Neural progenitor cell (in vitro differentiated cells): ENCODE measurements around the gene CLDN17. TPM values are rescaled to one million over a fixed set of nuclear protein-coding genes. Genes with fewer than 3 reads are reported as not detected.

ENCODE experiments used
- DNase-seq: peaks from one replicate; pipeline ENCODE4 v3.0.0-alpha.2; 2016; ENCODE audit warnings: low spot score
- H2AFZ ChIP-seq: fragments of 200-600 bp; sonication (generic); replicated peaks from 2 replicates; pipeline ENCODE4 v1.6.1; 2016; ENCODE audit warnings: antibody characterized with exemption
- H3F3A ChIP-seq: fragments of 200-600 bp; sonication (generic); 2 replicates; pipeline ENCODE4 v1.6.1; 2016; ENCODE audit warnings: antibody characterized with exemption, low read depth
- H3K27ac ChIP-seq: fragments of 200-600 bp; sonication (generic); 2 replicates; pipeline ENCODE4 v1.5.1; 2016; ENCODE audit warnings: mild to moderate bottlenecking
- H3K27me3 ChIP-seq: fragments of 200-600 bp; sonication (generic); 2 replicates; pipeline ENCODE4 v1.6.1; 2016; ENCODE audit warnings: mild to moderate bottlenecking, moderate library complexity
- H3K36me3 ChIP-seq: fragments of 200-600 bp; sonication (generic); 2 replicates; pipeline ENCODE4 v1.5.1; 2016
- H3K4me1 ChIP-seq: fragments of 200-600 bp; sonication (generic); 2 replicates; pipeline ENCODE4 v1.6.1; 2016; ENCODE audit warnings: mixed run types
- H3K4me2 ChIP-seq: fragments of 200-600 bp; sonication (generic); 2 replicates; pipeline ENCODE4 v1.6.1; 2016
- H3K4me3 ChIP-seq: fragments of 200-600 bp; sonication (generic); 2 replicates; pipeline ENCODE4 v1.5.1; 2016
- H3K79me2 ChIP-seq: fragments of 200-600 bp; sonication (generic); 2 replicates; pipeline ENCODE4 v1.6.1; 2016; ENCODE audit warnings: low read depth
- H3K9ac ChIP-seq: fragments of 200-600 bp; sonication (generic); 2 replicates; pipeline ENCODE4 v1.6.1; 2016
- H3K9me3 ChIP-seq: fragments of 200-600 bp; sonication (generic); 2 replicates; pipeline ENCODE4 v1.5.1; 2016; ENCODE audit warnings: low read depth
- H4K20me1 ChIP-seq: fragments of 200-600 bp; sonication (generic); 2 replicates; pipeline ENCODE4 v1.6.1; 2016; ENCODE audit warnings: low read depth
- H3K27ac Mint-ChIP-seq: 3 replicates; pipeline ENCODE4 v1.8.0; 2021; ENCODE audit warnings: mixed read lengths
- H3K27me3 Mint-ChIP-seq: 2 replicates; pipeline ENCODE4 v1.8.0; 2022; ENCODE audit warnings: low read depth, mild to moderate bottlenecking, inconsistent platforms, moderate library complexity, mixed read lengths; ENCODE audit not compliant: insufficient read depth
- H3K36me3 Mint-ChIP-seq: 3 replicates; pipeline ENCODE4 v1.8.0; 2021; ENCODE audit warnings: mixed read lengths
- H3K4me1 Mint-ChIP-seq: 3 replicates; pipeline ENCODE4 v1.8.0; 2021; ENCODE audit warnings: mixed read lengths
- H3K4me3 Mint-ChIP-seq: 3 replicates; pipeline ENCODE4 v1.8.0; 2021; ENCODE audit warnings: mild to moderate bottlenecking, moderate library complexity, mixed read lengths
- H3K9me3 Mint-ChIP-seq: 3 replicates; pipeline ENCODE4 v1.8.0; 2020; ENCODE audit warnings: mixed read lengths
- EZH2 ChIP-seq: fragments of 200-600 bp; sonication (generic); IDR thresholded peaks from 2 replicates; pipeline ENCODE4 v1.6.1; 2017; ENCODE audit warnings: antibody characterized with exemption, mild to moderate bottlenecking, moderate library complexity
- EZH2phosphoT487 ChIP-seq: fragments of 200-600 bp; sonication (generic); IDR thresholded peaks from 2 replicates; pipeline ENCODE4 v1.6.1; 2017; ENCODE audit warnings: antibody characterized with exemption
- total RNA-seq: library from RNA; depleted of rRNA; stranded (reverse); fragments of >200 nt; gene quantifications from 2 replicates; pipeline ENCODE4 v1.2.3, GENCODE V29; 2015; ENCODE audit warnings: low replicate concordance
- TF ChIP-seq, protein P1 (sequence below): fragments of 200-600 bp; sonication (generic); IDR thresholded peaks from 2 replicates; pipeline ENCODE4 v1.5.1; 2017; ENCODE audit warnings: antibody characterized with exemption, mild to moderate bottlenecking

CLDN17 gene
- total RNA-seq, 1 donor from 2014 or later, result not detected

DNA sequence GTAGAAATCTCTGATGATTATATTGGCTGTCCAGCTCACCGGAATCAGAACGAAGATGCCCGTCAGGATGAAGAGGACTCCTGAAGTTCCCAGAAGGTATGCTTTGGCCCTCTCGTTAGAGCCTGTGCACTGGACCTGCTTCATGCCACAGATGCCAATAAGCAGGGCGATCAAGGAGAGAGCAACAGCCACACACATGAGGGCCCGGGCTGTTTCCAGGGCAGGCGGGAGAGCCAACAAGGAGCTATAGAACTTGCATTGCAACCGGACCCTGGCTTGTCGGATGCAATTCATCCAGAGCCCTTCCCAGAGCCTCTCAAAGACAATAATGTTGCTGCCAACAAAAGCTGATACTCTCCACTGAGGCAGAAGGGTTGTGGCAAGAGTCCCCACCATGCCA is 434 bp downstream of the CLDN17 start:
- Histone ChIP-seq H3K36me3 (no peaks in the 10 kb centered on the region), H3K27me3 (no peaks in the 10 kb centered on the region), H3F3A (no peaks in the 10 kb centered on the region), H3K79me2 (no peaks in the 10 kb centered on the region), H3K4me2 (no peak overlapping the region), H3K4me1 (no peaks in the 10 kb centered on the region), H2AFZ (no peak overlapping the region), H3K9me3 (no peaks in the 10 kb centered on the region), H3K4me3 (no peak overlapping the region), H4K20me1 (no peaks in the 10 kb centered on the region), H3K27ac (no peak overlapping the region), H3K9ac (no peak overlapping the region)
- Mint-ChIP-seq H3K27ac (no peak overlapping the region), H3K4me3 (no peak overlapping the region), H3K36me3 (no peaks in the 10 kb centered on the region), H3K4me1 (no peaks in the 10 kb centered on the region), H3K27me3 (no peaks in the 10 kb centered on the region), H3K9me3 (no peaks in the 10 kb centered on the region)
- TF ChIP-seq EZH2phosphoT487, result no peak
- TF ChIP-seq EZH2, result no peak
- TF ChIP-seq, protein P1, sequence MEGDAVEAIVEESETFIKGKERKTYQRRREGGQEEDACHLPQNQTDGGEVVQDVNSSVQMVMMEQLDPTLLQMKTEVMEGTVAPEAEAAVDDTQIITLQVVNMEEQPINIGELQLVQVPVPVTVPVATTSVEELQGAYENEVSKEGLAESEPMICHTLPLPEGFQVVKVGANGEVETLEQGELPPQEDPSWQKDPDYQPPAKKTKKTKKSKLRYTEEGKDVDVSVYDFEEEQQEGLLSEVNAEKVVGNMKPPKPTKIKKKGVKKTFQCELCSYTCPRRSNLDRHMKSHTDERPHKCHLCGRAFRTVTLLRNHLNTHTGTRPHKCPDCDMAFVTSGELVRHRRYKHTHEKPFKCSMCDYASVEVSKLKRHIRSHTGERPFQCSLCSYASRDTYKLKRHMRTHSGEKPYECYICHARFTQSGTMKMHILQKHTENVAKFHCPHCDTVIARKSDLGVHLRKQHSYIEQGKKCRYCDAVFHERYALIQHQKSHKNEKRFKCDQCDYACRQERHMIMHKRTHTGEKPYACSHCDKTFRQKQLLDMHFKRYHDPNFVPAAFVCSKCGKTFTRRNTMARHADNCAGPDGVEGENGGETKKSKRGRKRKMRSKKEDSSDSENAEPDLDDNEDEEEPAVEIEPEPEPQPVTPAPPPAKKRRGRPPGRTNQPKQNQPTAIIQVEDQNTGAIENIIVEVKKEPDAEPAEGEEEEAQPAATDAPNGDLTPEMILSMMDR, result no peak
- DNase-seq, result no peak

DNA sequence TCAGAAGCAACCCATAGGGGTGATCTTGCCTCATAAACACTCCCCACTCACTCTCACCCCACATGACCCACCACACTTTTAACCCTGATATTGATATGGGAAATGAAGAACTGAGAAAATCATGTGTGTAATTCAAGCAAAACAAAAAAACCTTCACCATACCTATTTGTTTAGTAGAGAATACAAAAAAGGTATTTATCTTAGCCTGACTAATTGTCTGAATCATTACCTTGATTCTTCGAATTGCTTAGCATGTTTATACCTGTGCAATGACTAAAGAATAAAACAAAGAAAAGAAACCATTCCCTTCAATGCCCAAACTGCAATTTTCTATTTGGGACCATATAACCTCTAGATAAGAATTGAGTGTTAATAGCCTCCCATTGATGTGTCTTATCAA is 1.8 kb downstream of the CLDN17 start:
- H3K36me3 ChIP-seq, result no peaks in the 10 kb centered on the region
- H3K4me3 ChIP-seq, result no peak overlapping the region
- TF ChIP-seq EZH2, result no peak
- TF ChIP-seq, protein P1, result no peak
- no peak for TF ChIP-seq EZH2phosphoT487
- Mint-ChIP-seq H3K4me1 (no peaks in the 10 kb centered on the region), H3K9me3 (no peaks in the 10 kb centered on the region), H3K27me3 (no peaks in the 10 kb centered on the region), H3K36me3 (no peaks in the 10 kb centered on the region), H3K27ac (no peak overlapping the region), H3K4me3 (no peak overlapping the region)
- no peak for DNase-seq
- H3F3A ChIP-seq, result no peaks in the 10 kb centered on the region
- no peak overlapping the region for H3K4me2 ChIP-seq
- H4K20me1 ChIP-seq, result no peaks in the 10 kb centered on the region
- H2AFZ ChIP-seq, result no peak overlapping the region
- no peaks in the 10 kb centered on the region for H3K4me1 ChIP-seq
- H3K9me3 ChIP-seq, result no peaks in the 10 kb centered on the region
- H3K79me2 ChIP-seq, result no peaks in the 10 kb centered on the region
- H3K27ac ChIP-seq, result no peak overlapping the region
- no peak overlapping the region for H3K9ac ChIP-seq
- H3K27me3 ChIP-seq, result no peaks in the 10 kb centered on the region

GRCh38 chr21:30153697-30154340 is 12.8 kb downstream of the CLDN17 start:
- no peaks in the 10 kb centered on the region for H3K36me3 ChIP-seq
- no peaks in the 10 kb centered on the region for H3K79me2 ChIP-seq
- Mint-ChIP-seq H3K27me3 (peaks cover 8% of the 10 kb centered on the region), H3K9me3 (no peaks in the 10 kb centered on the region), H3K4me1 (no peaks in the 10 kb centered on the region), H3K27ac (no peak overlapping the region), H3K4me3 (no peak overlapping the region), H3K36me3 (no peaks in the 10 kb centered on the region)
- no peaks in the 10 kb centered on the region for H3K27me3 ChIP-seq
- no peak for DNase-seq
- no peak overlapping the region for H2AFZ ChIP-seq
- no peak overlapping the region for H3K4me3 ChIP-seq
- H3F3A ChIP-seq, result no peaks in the 10 kb centered on the region
- H3K4me2 ChIP-seq, result no peak overlapping the region
- H3K9ac ChIP-seq, result no peak overlapping the region
- no peaks in the 10 kb centered on the region for H3K4me1 ChIP-seq
- TF ChIP-seq EZH2phosphoT487, result no peak
- TF ChIP-seq EZH2, result no peak
- TF ChIP-seq, protein P1, result no peak
- no peaks in the 10 kb centered on the region for H4K20me1 ChIP-seq
- no peak overlapping the region for H3K27ac ChIP-seq
- H3K9me3 ChIP-seq, result no peaks in the 10 kb centered on the region
